ENCODE results near the gene PER2. TPM values are rescaled to one million over a fixed set of nuclear protein-coding genes. Genes with fewer than 3 reads are reported as not detected.

The PER2 gene
- total RNA-seq, 4 donors from 2014 or later, result 4.1 to 7.5 (median 6.7) TPM

DNA sequence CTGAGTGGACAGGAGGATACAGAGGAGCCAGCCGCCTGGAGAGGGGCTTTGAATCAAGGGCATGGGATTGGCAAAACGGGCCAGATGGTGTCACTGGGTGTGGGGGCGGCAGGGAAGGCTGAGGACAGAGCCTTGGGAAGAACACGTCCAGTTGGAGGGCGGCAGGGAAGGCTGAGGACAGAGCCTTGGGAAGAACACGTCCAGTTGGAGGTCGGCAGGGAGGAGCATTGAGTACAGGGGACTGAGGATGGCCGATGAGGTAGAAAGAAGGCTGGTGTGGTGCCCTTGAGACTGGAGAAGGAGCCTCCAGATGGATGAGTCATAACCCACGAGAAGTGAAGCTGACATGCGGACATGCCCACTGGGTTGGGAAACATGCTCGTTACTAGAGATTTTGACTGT lies 53.1 kb downstream of the PER2 start:
- ATAC-seq, result no peak

GRCh38 chr2:238233625-238234024 lies 54.8 kb downstream of the PER2 start:
- intact Hi-C loops (cut with DNase I; ENCODE audit: low total_unique reads), result loop anchor here (5.0 kb wide), 1 partner anchor 96 kb away; the partner anchor contains the start of gene KLHL30
- no peak for DNase-seq
- in situ Hi-C loops (cut with MboI; ENCODE audit: low sequenced_read_pairs in 4 of 4), result no loop called here
- Histone ChIP-seq H3K36me3 (no peaks in the 10 kb centered on the region), H3K27ac (no peak overlapping the region), H3K27me3 (no peaks in the 10 kb centered on the region), H3K4me3 (no peak overlapping the region), H3K9me3 (no peaks in the 10 kb centered on the region), H3K4me1 (peaks cover 3 to 14% of the 10 kb centered on the region in 2 donors)
- no peak for ATAC-seq
- TF ChIP-seq POLR2A (IDR thresholded peaks at IDR 0.05), result no peak
- TF ChIP-seq, protein P1, sequence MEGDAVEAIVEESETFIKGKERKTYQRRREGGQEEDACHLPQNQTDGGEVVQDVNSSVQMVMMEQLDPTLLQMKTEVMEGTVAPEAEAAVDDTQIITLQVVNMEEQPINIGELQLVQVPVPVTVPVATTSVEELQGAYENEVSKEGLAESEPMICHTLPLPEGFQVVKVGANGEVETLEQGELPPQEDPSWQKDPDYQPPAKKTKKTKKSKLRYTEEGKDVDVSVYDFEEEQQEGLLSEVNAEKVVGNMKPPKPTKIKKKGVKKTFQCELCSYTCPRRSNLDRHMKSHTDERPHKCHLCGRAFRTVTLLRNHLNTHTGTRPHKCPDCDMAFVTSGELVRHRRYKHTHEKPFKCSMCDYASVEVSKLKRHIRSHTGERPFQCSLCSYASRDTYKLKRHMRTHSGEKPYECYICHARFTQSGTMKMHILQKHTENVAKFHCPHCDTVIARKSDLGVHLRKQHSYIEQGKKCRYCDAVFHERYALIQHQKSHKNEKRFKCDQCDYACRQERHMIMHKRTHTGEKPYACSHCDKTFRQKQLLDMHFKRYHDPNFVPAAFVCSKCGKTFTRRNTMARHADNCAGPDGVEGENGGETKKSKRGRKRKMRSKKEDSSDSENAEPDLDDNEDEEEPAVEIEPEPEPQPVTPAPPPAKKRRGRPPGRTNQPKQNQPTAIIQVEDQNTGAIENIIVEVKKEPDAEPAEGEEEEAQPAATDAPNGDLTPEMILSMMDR (IDR thresholded peaks at IDR 0.05 in 4 of 5, conservative IDR thresholded peaks at IDR 0.05 in 1 of 5), result no peak

More for the DNA sequence above, 53.1 kb downstream of the PER2 start:
- no peak for DNase-seq
- no peak overlapping the region for H3K27ac ChIP-seq
- no peaks in the 10 kb centered on the region for H3K9me3 ChIP-seq
- peaks cover 6 to 20% of the 10 kb centered on the region in 2 donors for H3K4me1 ChIP-seq
- no peak overlapping the region for H3K4me3 ChIP-seq
- H3K36me3 ChIP-seq, result no peaks in the 10 kb centered on the region
- intact Hi-C loops (cut with DNase I; ENCODE audit: low total_unique reads) (no loop called here), in situ Hi-C loops (cut with MboI; ENCODE audit: low sequenced_read_pairs in 4 of 4) (no loop called here)
- no peaks in the 10 kb centered on the region for H3K27me3 ChIP-seq
- no peak for TF ChIP-seq POLR2A (IDR thresholded peaks at IDR 0.05)
- TF ChIP-seq, protein P1 (IDR thresholded peaks at IDR 0.05 in 4 of 5, conservative IDR thresholded peaks at IDR 0.05 in 1 of 5), result no peak

GRCh38 chr2:238231809-238232208 lies 56.6 kb downstream of the PER2 start:
- H3K36me3 ChIP-seq, result no peaks in the 10 kb centered on the region
- peak overlapping the region in 1 of 4 donors; percentile 81 for H3K27ac ChIP-seq
- intact Hi-C loops (cut with DNase I; ENCODE audit: low total_unique reads), result loop anchor here (5.0 kb wide), 1 partner anchor 95 kb away; the partner anchor contains the start of gene KLHL30

GRCh38 chr2:238231251-238231793 lies 57.1 kb downstream of the PER2 start:
- DNase-seq (peak; percentile 72 to 85), ATAC-seq (peak; percentile 89 to 91)
- H3K9me3 ChIP-seq, result no peaks in the 10 kb centered on the region
- peak overlapping the region; percentile 52 to 77 (median 62) for H3K4me3 ChIP-seq
- H3K27ac ChIP-seq, result peak overlapping the region; percentile 57 to 81 (median 67)
- in situ Hi-C loops (cut with MboI; ENCODE audit: low sequenced_read_pairs in 4 of 4), result no loop called here
- no peaks in the 10 kb centered on the region for H3K27me3 ChIP-seq
- H3K36me3 ChIP-seq, result no peaks in the 10 kb centered on the region
- intact Hi-C loops (cut with DNase I; ENCODE audit: low total_unique reads), result loop anchor here (5.0 kb wide), 1 partner anchor 94 kb away; the partner anchor contains the start of gene KLHL30
- TF ChIP-seq, protein P1 (IDR thresholded peaks at IDR 0.05 in 4 of 5, conservative IDR thresholded peaks at IDR 0.05 in 1 of 5), result peak in 1 of 5 experiments; percentile 40
- TF ChIP-seq POLR2A (IDR thresholded peaks at IDR 0.05), result peak; percentile 44 to 66
- peaks cover 3 to 14% of the 10 kb centered on the region in 2 donors for H3K4me1 ChIP-seq

More at GRCh38 chr2:238231809-238232208, 56.6 kb downstream of the PER2 start:
- Histone ChIP-seq H3K27me3 (no peaks in the 10 kb centered on the region), H3K4me3 (peak overlapping the region in 3 of 4 donors; percentile 34 to 77 (median 53)), H3K4me1 (peaks cover 3 to 14% of the 10 kb centered on the region in 2 donors), H3K9me3 (no peaks in the 10 kb centered on the region)
- DNase-seq (no peak), ATAC-seq (no peak)
- TF ChIP-seq POLR2A (IDR thresholded peaks at IDR 0.05), result no peak
- TF ChIP-seq, protein P1 (IDR thresholded peaks at IDR 0.05 in 4 of 5, conservative IDR thresholded peaks at IDR 0.05 in 1 of 5), result peak in 1 of 5 experiments; percentile 10
- in situ Hi-C loops (cut with MboI; ENCODE audit: low sequenced_read_pairs in 4 of 4), result no loop called here

Data from gastrocnemius medialis (tissue), 4 donors.